Ishikawa (cell line): ENCODE measurements around the gene GNB1L.

Experiments
- CEBPB ChIP-seq: IDR thresholded peaks from 2 replicates; pipeline ENCODE4 v1.6.1; 2012
- EP300 ChIP-seq: IDR thresholded peaks from 2 replicates; pipeline ENCODE4 v1.6.1; 2012; ENCODE audit warnings: borderline replicate concordance
- FOXM1 ChIP-seq: IDR thresholded peaks from 2 replicates; pipeline ENCODE4 v1.6.1; 2012; ENCODE audit warnings: low read depth, borderline replicate concordance
- MAX ChIP-seq: IDR thresholded peaks from 2 replicates; pipeline ENCODE4 v1.6.1; 2012
- RAD21 ChIP-seq: IDR thresholded peaks from 2 replicates; pipeline ENCODE4 v1.6.1; 2012; ENCODE audit warnings: low read depth
- REST ChIP-seq: IDR thresholded peaks from 2 replicates; pipeline ENCODE4 v1.6.1; 2012; ENCODE audit warnings: low read depth, mild to moderate bottlenecking
- TAF1 ChIP-seq: IDR thresholded peaks from 2 replicates; pipeline ENCODE4 v1.6.1; 2012; ENCODE audit warnings: low read depth, mild to moderate bottlenecking
- YY1 ChIP-seq: IDR thresholded peaks from 2 replicates; pipeline ENCODE4 v1.6.1; 2012; ENCODE audit warnings: low read depth

GRCh38 chr22:19865141-19865829, 10.6 kb upstream of the GNB1L start:
- TF ChIP-seq EP300 (no peak), REST (no peak), FOXM1 (no peak), YY1 (no peak), CEBPB (no peak), TAF1 (no peak), MAX (no peak), RAD21 (no peak)
